Pericardium fibroblast (primary cell): ENCODE measurements around the gene TGFBRAP1. TPM values are rescaled to one million over a fixed set of nuclear protein-coding genes. Genes with fewer than 3 reads are reported as not detected.

Experiments
- total RNA-seq: library from RNA; depleted of rRNA; stranded (reverse); fragments of >200 nt; gene quantifications from 2 replicates; pipeline ENCODE4 v1.2.3, GENCODE V29; 2015

Gene TGFBRAP1
- total RNA-seq: 11.8 and 13.0 TPM in 2 replicates

DNA sequence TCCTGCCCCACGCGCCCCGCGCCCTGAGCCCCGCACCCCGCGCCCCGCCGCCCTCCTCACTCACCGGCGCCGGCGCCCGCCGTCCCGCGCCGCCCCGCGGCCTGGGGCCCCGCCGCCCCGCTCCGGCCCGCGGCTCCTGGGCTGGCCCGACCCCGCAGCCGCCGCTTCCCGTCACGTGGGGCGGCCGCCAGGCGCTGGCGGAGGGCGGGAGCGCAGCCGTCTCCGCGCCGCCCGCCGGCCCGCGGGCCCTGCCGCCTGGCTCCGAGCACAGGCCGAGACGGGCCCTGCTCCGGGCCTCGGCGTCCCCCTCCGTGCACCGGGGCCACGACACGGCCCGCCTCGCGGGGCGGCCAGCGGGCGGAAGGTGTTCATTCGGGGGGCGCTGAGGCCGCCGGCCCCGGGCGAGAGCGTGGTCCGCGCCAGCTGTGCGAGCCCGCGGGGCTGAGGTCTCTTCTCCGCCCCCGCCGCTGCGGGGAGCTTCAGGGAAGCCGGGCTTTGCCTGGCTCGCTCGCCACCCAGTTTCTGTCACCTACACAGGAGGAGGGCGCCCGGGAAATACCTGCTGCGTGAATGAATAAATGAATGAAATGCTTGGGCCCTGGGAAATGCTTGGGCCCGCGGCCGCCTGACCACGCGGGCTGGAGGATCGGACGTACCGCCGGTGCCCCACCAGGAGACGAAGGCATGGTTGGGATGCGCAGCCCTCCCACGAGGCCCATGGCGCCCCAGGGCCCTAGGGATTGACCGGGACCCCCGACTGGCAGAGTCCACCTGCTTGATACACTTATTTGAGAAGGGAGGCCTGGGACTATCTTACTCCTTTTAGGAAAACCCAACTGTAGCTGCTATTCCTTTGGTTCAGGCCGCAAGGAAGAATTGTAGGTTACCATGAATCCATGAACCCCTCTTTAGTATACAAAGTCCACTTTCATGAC is at the start of gene TGFBRAP1:
Gene TGFBRAP1 (minus strand): TSS at position 175 of the 935 bp plus-strand sequence. CDS start 21,434 bp downstream, outside the sequence.

DNA sequence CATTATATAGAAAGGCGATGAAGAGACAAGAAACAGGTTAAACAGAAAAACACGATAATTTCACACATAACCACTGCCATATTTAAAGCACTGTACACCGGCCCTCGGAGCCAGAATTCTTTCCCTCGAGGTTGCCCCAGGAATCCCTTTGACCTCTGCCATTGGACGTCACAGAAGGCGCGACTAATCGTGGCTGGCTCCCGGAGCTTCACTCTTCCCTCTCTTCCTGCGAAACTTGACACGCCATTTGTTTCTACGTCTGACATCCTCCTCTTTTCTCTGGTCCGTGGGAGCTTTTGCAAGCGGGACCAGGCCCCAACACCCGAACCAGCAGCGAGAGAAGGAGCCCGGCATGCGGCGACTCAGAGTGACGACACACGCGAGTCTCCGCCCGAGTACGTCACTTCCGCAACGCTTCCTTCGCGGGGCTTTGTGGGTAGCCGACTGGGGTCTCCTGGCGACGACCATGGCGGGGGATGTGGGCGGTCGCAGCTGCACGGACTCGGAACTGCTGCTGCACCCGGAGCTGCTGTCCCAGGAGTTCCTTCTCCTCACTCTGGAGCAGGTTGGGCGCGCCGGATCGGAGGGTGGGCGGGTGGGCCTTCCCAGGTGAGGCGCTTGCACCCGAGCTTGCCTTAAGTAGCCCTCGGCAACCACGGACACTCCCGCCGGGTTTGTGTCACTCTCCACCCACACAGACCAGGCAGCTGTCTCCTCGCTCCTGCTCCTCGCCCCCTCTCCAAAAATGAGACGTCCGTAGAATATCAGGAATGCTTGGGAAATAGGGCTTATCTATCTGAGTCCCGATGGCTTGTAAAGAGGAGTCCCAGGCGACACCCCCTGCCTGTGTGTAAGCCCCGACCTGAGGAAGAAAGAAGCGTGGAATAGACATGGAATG is 7.8 kb upstream of the TGFBRAP1 start, which contains the start of gene C2orf49:
Gene C2orf49 (plus strand): TSS at position 419 of the 898 bp plus-strand sequence. CDS start 48 bp downstream, at position 467.

DNA sequence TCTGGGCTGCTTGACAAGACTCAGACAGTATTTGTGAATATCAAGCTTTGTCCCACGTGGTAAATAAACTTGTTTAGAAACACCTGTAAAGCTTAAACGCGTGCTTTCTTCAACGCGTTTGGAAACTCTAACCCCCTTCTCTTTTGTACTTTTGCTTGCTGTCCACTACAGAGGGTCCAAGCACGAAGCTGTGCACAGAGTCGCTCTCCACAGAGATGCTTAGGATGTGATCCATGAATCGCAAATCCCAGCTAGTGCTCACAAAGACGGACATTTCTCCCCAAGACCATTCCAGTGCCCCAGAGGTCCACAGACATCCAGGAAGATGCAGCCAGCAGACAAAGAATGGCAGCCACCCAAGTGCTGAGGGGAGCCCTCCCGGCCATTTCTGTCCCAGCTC is 88.1 kb downstream of the TGFBRAP1 start, which contains the start of gene GPR45:
Gene GPR45 (plus strand): TSS at position 301 of the 400 bp plus-strand sequence. CDS start 116 bp downstream, outside the sequence.

Other genes starting within 250 kb of the TGFBRAP1 start
- not detected in 2 replicates for gene GPR45, start 88.0 kb downstream of the TGFBRAP1 start, total RNA-seq
- 8.8 and 12.6 TPM in 2 replicates for gene C2orf49, start 7.8 kb upstream of the TGFBRAP1 start, total RNA-seq
- gene FHL2, start 69.3 kb upstream of the TGFBRAP1 start, total RNA-seq: 78.6 and 123 TPM in 2 replicates